ENCODE results near the gene CAMK4. TPM values are rescaled to one million over a fixed set of nuclear protein-coding genes. Genes with fewer than 3 reads are reported as not detected.

CAMK4 gene
- total and polyA plus RNA-seq, 2 of the 8 experiments (the other 6 are each of a cell fraction or from before 2014, with no cell fraction given), result 1.8 to 8.3 TPM

DNA sequence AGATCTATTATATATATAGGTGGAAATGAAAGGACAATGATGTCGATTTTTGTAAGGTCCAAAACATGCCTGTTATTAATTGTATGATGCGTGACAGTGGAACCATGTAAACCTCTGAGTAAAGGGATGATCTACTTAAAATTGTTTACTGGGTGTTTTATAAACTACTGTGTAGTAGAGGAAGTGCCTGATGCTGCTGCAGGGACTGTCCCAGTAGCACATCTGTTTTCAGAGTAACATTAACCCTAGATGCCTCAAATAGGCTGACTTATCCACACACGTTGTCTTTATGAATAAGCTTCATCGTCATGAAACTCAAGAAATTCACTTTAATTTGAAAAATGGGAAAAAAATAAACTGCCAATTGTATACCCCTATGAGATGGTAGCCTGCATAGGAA, 1.7 kb downstream of the CAMK4 start (continued):
- TF ChIP-seq EP300 (IDR thresholded peaks at IDR 0.05; ENCODE audit: borderline replicate concordance in 1 of 2, low read depth in 2 of 2, low read length in 2 of 2), result no peak
- TF ChIP-seq EGR1 (IDR thresholded peaks at IDR 0.05; ENCODE audit: borderline replicate concordance, low read depth, low read length), result no peak
- no peak for TF ChIP-seq YY1 (IDR thresholded peaks at IDR 0.05; ENCODE audit: low read depth, low read length)
- TF ChIP-seq ATF3 (IDR thresholded peaks at IDR 0.05; ENCODE audit: insufficient read depth, low read depth, low read length), result no peak
- TF ChIP-seq RBBP5 (IDR thresholded peaks at IDR 0.05; ENCODE audit: borderline replicate concordance, low read depth, low read length), result no peak
- no peak for TF ChIP-seq TAF7 (optimal IDR thresholded peaks at IDR 0.05; ENCODE audit: borderline replicate concordance, low read depth, low read length)
- TF ChIP-seq JUN (IDR thresholded peaks at IDR 0.05; ENCODE audit: low read depth, low read length), result no peak

Measured in H1 (cell line).